PFSK-1 (cell line): Measurements from ENCODE around the gene DLG3.

Experiments used
- FOXP2 ChIP-seq: optimal IDR thresholded peaks from 2 replicates; pipeline ENCODE3; 2011; ENCODE audit warnings: borderline replicate concordance, control low read depth, inconsistent platforms; ENCODE audit not compliant: insufficient read depth; ENCODE audit errors: extremely low read length, extremely low read depth
- POLR2AphosphoS5 ChIP-seq: IDR thresholded peaks from 2 replicates; pipeline ENCODE4 v1.6.1; 2012; ENCODE audit warnings: low read depth, mild to moderate bottlenecking, control low read depth, low read length, moderate library complexity
- SIN3A ChIP-seq: IDR thresholded peaks from 2 replicates; pipeline ENCODE4 v1.6.1; 2012; ENCODE audit warnings: mild to moderate bottlenecking, low read length, moderate library complexity, borderline replicate concordance; ENCODE audit not compliant: insufficient read depth
- TAF1 ChIP-seq: IDR thresholded peaks from 2 replicates; pipeline ENCODE4 v1.6.1; 2012; ENCODE audit warnings: low read length, control low read depth, borderline replicate concordance; ENCODE audit not compliant: insufficient read depth
- TF ChIP-seq, protein P1 (sequence below), 2 experiments: IDR thresholded peaks; 2 replicates each; pipeline versions ENCODE4 v1.6.1 to v1.8.0; 2011 to 2012; ENCODE audit warnings: low read depth in 2 of 2, low read length in 2 of 2, control low read depth in 1 of 2, inconsistent platforms in 1 of 2, mild to moderate bottlenecking in 1 of 2, moderate library complexity in 1 of 2; ENCODE audit not compliant: insufficient read depth in 1 of 2

DLG3 gene

GRCh38 chrX:70411475-70411874 lies 33.2 kb upstream of the DLG3 start:
- TF ChIP-seq SIN3A (no peak), TAF1 (no peak), POLR2AphosphoS5 (no peak)

DNA sequence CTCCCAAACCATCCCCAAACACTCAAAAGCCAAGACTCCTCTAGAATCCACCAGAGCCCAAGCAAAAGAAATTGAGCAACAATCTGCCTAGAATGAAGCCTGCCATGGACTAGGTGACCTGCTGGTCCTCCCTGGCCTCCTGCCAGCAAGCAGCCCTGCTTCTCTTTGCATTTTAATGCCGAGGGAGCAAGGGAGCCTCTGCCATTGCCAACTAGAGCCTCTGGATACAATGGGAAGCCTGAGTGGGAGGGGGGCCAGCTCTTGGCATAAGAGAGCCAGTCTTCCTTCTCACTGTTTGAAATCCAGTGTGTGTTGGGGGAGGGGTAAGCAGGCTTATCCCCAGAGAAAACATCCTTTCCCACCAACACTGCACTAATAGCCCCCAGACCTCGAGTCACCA lies 23.0 kb upstream of the DLG3 start:
- TF ChIP-seq FOXP2: no peak
- TF ChIP-seq POLR2AphosphoS5: no peak
- TF ChIP-seq TAF1: no peak

DNA sequence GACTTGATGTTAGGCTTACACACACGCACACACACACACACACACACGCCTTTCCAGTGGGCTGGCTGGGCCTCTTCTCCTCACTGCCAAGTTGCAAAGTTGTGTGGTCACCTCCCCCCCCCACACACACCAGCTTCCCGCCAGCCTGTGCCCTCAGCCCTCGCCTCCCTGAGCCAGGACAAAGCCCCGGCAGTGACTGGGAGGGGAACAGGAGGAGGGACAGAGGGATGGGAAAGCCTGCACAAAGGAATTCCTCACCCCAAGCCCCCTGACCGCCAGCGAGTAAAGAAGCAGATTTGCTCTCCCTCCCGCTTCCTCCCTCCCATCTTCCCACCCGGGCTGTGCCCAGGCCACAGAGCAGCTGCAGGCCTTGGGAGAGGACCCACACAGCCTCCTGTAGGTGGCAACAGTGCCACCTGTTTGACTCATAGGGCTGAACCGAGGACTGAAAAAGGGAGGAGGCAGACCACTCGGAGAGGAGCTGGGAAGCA lies 21.7 kb upstream of the DLG3 start, which contains the start of gene GDPD2:
TSS of gene GDPD2 (plus strand) at position 464 of the 491 bp plus-strand sequence. CDS start 1,671 bp downstream, outside the sequence.
- TF ChIP-seq TAF1 (no peak), FOXP2 (no peak), SIN3A (no peak), POLR2AphosphoS5 (no peak)
- TF ChIP-seq, protein P1, sequence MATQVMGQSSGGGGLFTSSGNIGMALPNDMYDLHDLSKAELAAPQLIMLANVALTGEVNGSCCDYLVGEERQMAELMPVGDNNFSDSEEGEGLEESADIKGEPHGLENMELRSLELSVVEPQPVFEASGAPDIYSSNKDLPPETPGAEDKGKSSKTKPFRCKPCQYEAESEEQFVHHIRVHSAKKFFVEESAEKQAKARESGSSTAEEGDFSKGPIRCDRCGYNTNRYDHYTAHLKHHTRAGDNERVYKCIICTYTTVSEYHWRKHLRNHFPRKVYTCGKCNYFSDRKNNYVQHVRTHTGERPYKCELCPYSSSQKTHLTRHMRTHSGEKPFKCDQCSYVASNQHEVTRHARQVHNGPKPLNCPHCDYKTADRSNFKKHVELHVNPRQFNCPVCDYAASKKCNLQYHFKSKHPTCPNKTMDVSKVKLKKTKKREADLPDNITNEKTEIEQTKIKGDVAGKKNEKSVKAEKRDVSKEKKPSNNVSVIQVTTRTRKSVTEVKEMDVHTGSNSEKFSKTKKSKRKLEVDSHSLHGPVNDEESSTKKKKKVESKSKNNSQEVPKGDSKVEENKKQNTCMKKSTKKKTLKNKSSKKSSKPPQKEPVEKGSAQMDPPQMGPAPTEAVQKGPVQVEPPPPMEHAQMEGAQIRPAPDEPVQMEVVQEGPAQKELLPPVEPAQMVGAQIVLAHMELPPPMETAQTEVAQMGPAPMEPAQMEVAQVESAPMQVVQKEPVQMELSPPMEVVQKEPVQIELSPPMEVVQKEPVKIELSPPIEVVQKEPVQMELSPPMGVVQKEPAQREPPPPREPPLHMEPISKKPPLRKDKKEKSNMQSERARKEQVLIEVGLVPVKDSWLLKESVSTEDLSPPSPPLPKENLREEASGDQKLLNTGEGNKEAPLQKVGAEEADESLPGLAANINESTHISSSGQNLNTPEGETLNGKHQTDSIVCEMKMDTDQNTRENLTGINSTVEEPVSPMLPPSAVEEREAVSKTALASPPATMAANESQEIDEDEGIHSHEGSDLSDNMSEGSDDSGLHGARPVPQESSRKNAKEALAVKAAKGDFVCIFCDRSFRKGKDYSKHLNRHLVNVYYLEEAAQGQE (IDR thresholded peaks at IDR 0.05; ENCODE audit: insufficient read depth in 1 of 2, low read depth in 2 of 2, low read length in 2 of 2): no peak

DNA sequence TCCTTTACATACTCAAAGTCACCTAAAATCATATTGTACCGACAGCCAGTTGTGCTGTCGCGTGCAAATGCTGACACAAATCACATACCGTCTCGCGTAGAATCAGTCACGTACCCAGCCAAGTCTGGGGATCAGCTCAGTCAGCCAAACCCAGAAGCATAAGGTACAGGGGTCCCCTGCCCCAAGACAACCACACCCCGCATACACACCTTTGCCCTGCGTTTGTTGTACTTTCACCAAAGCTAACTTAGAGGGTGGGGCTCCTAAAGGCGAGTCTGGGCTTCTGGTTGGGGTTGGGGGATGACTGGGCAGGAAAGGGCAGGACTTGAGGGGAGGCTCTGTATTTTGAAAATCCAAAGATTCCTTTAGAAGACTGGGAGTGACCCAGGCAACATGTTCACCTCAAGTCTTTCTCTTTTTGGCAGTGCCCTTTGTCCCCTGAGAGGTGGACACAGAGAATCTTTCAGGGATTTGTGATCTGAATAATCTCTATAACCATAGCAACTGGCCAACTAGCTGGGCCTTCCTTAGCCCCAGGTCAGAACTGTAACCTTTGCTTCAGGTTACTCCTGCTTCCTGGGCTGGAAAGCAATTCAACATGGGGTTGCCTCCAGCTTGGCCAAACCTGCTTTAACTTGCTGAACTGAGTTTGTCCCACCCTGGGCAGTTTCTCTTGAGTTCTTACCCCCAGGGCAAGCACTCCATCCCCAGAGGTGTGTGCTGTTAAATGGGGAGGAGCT lies 20.5 kb upstream of the DLG3 start:
- TF ChIP-seq SIN3A (no peak), TAF1 (no peak), FOXP2 (no peak), POLR2AphosphoS5 (no peak)
- TF ChIP-seq, protein P1 (IDR thresholded peaks at IDR 0.05; ENCODE audit: insufficient read depth in 1 of 2, low read depth in 2 of 2, low read length in 2 of 2): no peak

DNA sequence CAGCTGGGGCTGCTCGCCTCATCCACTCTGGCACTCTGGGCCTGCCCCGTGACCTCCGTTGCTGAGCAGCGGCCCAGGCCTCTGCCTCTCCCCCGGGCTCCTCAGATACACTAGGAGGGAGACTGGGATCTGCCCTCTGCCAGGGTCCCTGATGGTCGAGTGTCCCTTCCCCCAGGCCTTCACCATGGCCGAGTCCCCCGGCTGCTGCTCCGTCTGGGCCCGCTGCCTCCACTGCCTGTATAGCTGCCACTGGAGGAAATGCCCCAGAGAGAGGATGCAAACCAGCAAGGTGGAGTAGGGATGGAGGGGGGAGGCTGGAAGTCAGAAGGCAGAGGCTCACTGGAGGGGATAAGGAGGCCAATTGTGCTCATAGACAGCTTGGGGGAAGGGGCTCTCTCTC lies 19.8 kb upstream of the DLG3 start:
- TF ChIP-seq TAF1 (no peak), SIN3A (no peak), POLR2AphosphoS5 (no peak), FOXP2 (no peak)
- TF ChIP-seq, protein P1 (IDR thresholded peaks at IDR 0.05; ENCODE audit: insufficient read depth in 1 of 2, low read depth in 2 of 2, low read length in 2 of 2): no peak
